GM12864 (cell line): ENCODE measurements around the gene SPDL1.

Experiments
- DNase-seq: peaks from one replicate; pipeline ENCODE4 v3.0.0-alpha.2; 2011; ENCODE audit warnings: low read depth
- H3K4me3 ChIP-seq: 2 replicates; pipeline ENCODE4 v1.5.1; 2011; ENCODE audit warnings: mild to moderate bottlenecking, low read depth, low read length, control low read depth
- CTCF ChIP-seq: IDR thresholded peaks from 2 replicates; pipeline ENCODE4 v1.5.1; 2011; ENCODE audit warnings: low read depth, mild to moderate bottlenecking, moderate library complexity, low read length, control low read depth, inconsistent platforms; ENCODE audit errors: missing control alignments

Gene SPDL1

DNA sequence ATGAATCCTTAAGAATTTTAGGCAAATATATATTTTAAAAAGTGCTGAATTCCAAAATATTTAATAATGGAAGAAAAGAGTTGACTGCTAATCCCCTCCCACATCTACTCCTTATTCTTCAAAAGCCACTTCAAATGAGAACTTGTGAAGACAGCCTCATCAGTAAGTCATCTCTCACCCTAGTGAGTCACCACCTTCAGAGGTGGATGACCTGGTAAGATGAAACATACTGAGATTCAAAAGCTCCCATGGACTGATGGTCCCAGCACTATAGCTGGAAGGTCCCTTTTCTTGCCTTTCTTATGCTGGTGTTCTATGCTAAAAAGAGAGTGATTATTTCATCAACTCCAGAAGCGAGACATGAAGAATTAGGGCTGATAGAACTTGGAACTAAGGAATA, 37.8 kb upstream of the SPDL1 start:
- no peak for DNase-seq
- TF ChIP-seq CTCF, result no peak
- no peak overlapping the region for H3K4me3 ChIP-seq

- no peak for TF ChIP-seq CTCF
- no peak overlapping the region for H3K4me3 ChIP-seq
- no peak for DNase-seq
Measured at GRCh38 chr5:169546346-169546745, 37.2 kb upstream of the SPDL1 start.

DNA sequence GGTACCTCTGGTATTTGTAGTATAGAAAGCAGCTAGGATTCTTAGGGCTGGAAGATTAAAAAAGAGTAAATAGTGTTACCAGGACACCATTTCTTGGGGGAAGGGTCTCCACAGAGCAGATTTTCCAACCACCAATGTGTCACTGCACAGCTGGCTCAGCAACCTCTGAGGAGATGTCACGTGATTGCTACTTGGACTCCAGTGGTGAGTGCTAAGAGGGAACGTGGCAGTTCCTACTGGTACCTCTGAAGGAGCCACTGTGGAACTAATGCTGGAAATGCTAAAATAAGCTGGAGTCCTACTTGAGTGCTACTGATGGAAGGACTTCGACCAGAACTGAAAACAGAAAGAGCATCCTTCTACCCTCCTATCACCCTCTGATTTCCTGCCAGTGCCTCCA, 36.1 kb upstream of the SPDL1 start:
- TF ChIP-seq CTCF, result no peak
- no peak for DNase-seq
- H3K4me3 ChIP-seq, result no peak overlapping the region

- no peak for DNase-seq
- H3K4me3 ChIP-seq, result no peak overlapping the region
- TF ChIP-seq CTCF, result peak; percentile 14
Measured at GRCh38 chr5:169548315-169548714, 35.3 kb upstream of the SPDL1 start.

- TF ChIP-seq CTCF, result no peak
- DNase-seq, result no peak
- no peak overlapping the region for H3K4me3 ChIP-seq
Measured at GRCh38 chr5:169549453-169550100, 34.0 kb upstream of the SPDL1 start.

DNA sequence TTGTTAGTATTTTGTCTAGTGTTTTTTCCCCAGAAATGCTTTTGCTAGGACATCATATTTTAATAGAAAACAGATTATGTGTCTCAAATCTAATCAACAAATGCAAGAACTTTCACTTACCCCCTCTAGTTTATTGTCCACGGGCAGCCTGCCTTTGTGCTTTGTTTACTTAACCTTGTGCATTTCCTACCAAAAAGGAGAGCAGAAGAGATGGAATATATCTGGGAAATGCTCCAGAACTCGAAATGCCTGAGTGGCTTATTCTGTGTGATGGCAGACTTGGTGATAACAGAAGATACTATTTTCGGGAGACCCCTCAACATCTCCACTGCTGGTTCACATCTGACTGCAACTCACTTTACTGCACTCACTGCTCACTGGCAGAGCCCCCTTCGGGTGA, 33.3 kb upstream of the SPDL1 start:
- no peak for DNase-seq
- no peak for TF ChIP-seq CTCF
- no peak overlapping the region for H3K4me3 ChIP-seq

GRCh38 chr5:169551146-169551545, 32.4 kb upstream of the SPDL1 start:
- no peak overlapping the region for H3K4me3 ChIP-seq
- DNase-seq, result no peak
- TF ChIP-seq CTCF, result no peak
